ENCODE results near the gene MINPP1.
A peak's percentile ranks its signal among the peaks of the same experiment; 100 is the strongest.
"Not testable (repeated sequence)": the region's sequence is repeated elsewhere in the genome, so short reads cannot be mapped to it uniquely, and the experiment has no call there.

Gene MINPP1, protein sequence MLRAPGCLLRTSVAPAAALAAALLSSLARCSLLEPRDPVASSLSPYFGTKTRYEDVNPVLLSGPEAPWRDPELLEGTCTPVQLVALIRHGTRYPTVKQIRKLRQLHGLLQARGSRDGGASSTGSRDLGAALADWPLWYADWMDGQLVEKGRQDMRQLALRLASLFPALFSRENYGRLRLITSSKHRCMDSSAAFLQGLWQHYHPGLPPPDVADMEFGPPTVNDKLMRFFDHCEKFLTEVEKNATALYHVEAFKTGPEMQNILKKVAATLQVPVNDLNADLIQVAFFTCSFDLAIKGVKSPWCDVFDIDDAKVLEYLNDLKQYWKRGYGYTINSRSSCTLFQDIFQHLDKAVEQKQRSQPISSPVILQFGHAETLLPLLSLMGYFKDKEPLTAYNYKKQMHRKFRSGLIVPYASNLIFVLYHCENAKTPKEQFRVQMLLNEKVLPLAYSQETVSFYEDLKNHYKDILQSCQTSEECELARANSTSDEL

DNA sequence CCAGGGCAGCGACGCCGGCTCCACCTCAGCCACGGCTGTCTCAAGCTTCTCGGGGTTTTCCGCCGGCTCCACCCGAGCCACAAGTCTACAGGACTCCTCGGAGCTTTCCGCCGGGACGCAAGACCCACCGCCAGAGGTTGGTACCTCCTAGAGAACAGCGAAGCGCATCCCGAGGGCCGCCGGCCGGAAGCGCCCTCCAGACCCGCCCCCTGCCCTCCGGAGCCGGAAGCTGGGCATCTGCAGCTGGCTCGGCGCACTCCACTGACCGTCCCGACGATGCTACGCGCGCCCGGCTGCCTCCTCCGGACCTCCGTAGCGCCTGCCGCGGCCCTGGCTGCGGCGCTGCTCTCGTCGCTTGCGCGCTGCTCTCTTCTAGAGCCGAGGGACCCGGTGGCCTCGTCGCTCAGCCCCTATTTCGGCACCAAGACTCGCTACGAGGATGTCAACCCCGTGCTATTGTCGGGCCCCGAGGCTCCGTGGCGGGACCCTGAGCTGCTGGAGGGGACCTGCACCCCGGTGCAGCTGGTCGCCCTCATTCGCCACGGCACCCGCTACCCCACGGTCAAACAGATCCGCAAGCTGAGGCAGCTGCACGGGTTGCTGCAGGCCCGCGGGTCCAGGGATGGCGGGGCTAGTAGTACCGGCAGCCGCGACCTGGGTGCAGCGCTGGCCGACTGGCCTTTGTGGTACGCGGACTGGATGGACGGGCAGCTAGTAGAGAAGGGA, at the start of gene MINPP1:
Gene MINPP1 (plus strand): TSS at position 254 of the 726 bp plus-strand sequence. CDS start 23 bp downstream, at position 277.
- FAIRE-seq, result no peak

DNA sequence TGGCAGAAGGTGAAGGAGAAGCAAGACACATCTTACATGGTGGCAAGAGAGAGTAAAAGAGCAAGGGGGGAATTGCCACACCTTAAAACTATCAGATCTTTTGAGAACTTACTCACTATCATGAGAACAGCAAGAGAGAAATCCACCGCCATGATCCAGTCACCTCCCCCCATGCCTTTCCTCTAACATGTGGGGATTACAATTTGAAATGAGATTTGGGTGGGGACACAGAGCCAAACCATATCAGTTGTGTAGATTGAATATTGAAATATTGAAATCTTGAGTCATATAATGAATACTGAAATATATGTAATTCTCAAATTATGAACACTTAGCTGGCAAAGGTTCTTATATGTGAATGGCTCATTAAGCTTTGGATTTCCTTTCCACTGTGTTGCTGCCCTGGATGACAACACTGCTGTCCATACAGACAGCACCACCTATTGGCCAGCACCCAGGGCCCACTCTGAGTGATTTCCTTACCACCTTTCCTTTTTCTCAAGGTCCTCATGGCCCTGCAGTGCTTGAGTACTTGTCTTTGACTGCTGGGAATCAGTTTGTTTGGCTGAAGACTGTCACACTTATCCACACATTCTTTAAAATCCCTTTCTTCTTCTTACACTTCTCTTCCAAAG, 48.0 kb upstream of the MINPP1 start:
- FAIRE-seq, result not testable (repeated sequence)

DNA sequence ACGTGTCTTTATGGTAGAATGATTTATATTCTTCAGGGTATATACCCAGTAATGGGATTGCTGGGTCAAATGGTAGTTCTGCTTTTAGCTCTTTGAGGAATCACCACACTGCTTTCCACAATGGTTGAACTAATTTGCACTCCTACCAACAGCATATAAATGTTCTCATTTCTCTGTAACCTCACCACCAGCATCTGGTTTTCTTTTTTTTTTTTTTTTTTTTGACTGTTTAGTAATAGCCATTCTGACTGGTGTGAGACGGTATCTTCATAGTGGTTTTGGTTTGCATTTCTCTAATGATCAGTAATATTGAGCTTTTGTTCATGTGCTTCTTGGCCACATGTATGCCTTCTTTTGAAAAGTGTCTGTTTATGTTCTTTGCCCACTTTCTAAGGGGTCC, 42.9 kb upstream of the MINPP1 start:
- FAIRE-seq, result not testable (repeated sequence)

DNA sequence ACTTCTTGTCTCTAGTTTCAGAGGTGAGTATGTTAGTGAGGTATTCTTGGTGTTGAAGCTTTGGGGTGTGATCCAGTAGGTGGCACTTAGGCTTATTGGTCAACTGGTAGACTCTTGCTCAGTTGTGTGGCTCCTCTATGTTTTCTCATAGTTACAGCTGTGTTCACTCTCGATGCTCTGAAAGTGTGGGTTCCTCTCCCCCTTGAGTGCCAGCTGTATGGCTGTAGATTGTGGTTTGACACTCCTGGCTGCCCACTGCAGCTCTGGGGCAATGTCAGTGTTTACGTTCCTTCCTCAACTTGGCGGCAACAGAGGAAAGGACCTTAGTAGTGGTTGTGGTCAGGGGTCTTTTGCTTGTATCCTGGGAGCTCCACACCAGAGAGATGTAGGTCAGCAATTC, 37.8 kb upstream of the MINPP1 start:
- not testable (repeated sequence) for FAIRE-seq

DNA sequence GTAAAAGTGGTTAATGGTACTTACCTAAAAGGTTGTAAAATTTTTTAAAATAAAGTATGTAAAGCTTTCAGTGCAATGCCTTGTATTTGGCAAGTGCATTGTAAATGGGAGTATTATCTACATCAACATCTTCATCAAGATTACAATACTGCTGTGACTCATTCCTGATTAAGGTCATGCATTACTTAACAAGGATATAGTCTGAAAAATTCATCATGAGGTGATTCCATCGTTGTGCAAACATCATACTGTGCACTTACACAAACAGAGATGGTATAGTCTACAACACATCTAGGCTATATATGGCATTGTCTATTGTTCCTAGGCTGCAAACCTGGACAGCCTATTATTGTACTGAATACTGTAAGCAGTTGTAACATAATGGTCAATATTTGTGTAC, 16.0 kb upstream of the MINPP1 start:
- FAIRE-seq, result peak; percentile 97

DNA sequence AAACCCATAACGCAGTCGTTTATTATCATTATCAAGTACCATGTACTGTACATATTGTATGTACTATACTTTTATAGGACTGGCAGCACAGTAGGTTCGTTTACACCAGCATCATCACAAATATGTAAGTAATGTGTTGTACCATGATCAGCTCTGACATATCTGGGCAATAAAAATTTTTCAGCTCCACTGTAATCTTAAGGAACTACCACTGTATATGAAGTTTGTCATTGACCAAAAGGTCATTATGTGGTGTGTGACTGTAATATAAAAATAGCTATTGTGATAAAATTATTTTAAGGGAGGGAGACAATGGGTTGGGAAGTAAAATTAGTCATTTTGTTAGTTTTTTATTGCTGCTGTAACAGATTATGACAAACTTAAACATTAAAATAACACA, 14.4 kb upstream of the MINPP1 start:
- FAIRE-seq, result not testable (repeated sequence)

DNA sequence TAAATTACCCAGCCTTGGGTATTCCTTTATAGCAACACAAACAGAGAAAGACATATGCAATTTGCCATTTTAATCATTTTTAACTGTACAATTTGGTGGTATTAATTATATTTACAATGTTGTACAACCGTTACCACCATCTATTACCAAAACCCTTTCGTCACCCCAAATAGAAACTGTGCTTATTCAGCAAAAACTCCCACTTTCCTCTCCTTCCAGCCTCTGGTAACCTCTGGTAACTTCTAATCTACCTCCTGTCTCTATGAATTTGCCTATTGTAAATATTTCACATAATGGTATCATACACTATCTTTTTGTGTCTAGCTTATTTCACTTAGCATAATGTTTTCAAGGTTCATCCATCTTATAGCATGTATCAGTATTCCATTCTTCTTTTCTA, 12.2 kb upstream of the MINPP1 start:
- not testable (repeated sequence) for FAIRE-seq

DNA sequence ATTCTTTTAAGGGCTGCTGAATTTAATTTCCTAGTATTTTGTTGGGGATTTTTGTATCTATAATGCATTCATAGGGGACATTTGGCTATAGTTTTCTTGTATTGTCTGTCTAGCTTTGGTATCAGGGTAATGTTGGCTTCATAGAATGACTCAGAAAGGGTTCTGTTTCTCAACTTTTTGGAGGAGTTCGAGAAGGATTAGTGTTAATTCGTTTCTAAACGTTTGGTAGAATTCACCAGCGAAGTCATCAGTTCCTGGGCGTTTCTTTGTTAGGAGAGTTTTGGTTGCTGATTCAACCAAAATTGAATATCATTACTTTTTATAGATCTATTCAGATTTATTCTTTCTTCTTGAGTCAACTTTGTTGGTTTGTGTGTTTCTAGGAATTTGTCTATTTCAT, 9.2 kb upstream of the MINPP1 start:
- FAIRE-seq, result not testable (repeated sequence)

DNA sequence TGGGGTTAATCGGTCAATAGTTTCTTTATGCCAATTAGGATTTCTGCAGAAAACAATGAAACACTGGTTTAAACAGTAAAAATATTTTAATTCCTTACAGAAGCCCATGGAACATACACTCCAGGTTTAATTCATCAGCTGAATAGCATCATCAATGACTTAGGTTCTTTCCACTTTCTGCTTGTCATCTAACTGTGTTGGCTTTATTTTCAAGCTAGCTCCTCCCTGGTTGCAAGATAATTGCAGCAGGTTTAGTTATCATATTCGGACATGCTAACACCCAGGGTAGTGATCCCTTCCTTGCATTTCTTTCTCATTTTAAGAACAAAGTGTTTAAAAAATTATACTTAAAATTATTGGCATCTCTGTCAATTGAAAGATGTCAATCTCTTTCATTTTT, 7.3 kb upstream of the MINPP1 start:
- FAIRE-seq, result peak; percentile 38

DNA sequence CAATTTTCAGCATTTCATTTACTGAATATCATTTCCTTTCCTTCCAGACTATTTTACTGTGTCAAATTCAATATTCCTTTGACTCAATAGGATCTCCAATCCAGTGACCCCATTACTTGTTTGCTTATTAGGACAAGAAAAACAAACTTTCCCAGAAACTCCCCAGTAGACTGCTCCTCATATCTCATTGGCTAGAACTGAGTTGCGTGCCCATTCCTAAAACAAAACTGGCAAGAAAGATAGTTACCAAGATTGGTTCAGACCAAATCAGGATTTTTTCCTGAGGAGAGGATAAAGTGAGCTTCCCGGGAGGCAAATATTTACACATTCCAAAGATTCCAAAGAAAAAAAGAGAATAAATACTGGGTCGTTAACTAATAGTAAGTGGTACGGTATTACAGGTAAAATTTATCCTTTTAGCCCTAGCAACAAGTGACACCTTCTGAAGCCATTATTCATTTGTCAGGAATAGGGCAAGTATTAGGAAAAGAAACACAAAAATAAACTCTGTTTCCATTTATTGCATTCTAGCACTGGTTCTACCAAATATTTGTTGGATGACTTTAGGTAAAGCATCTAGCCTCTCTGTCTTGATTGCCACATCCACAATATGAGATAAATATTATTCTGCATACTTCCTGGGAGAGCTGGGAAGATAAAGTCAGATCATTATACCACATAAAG, 6.4 kb upstream of the MINPP1 start:
- not testable (repeated sequence) for FAIRE-seq

DNA sequence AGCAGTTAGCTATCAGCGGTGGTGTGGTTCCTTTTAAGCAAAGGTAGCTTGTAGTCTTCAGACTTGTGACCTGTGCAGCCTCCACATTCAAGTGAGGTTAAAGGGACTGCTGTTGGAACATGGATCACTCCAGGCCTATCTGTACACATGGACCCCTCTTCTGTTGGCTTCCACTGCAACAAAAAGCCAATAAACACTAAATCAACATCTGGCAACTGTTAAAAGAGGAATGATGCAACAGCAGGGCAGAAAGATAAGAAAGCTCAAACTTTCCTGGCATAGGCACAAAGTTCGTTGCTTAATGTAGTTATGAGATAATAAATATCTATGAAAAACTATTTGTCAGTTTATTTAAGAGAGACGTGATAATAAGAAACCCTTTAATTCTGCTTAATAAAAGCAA, 4.0 kb upstream of the MINPP1 start:
- FAIRE-seq, result no peak

DNA sequence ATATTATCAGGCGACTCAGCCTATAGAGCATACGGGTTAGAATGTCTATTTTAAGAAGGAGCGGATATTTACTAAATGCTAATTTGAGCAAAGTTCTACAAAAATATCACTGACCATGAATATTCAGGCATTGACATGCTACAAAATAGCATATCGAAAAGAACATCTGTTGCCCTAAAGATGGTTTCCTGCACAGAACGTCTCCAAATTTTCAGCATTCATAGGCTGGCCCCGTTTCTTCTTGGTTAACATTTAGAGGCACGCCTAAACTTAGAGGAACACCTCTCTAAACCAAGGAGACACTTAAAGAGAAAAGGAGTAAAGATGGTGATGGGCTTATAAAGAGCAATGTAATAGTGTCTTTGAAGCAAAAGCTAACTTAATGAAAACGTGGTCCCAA, 1.3 kb upstream of the MINPP1 start:
- FAIRE-seq, result no peak

DNA sequence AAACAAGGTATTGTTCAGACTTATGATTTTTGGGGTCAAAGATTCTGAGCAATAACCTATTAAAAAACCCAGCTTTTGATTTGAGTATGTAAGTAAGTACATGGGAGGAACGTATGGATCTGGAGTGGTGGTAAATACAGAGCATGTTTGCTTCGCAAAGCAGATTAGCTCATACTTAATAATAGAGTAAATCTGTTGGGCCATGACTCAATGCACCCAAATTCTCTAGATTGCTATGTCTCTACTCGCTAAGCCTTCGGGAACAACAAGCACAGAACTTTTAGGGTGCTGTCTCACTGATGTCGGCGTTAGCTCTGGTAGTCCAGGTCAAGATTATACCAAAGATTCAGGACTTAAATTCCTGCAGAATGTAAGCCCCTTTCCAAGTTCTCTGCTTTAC, 807 bp upstream of the MINPP1 start:
- no peak for FAIRE-seq

DNA sequence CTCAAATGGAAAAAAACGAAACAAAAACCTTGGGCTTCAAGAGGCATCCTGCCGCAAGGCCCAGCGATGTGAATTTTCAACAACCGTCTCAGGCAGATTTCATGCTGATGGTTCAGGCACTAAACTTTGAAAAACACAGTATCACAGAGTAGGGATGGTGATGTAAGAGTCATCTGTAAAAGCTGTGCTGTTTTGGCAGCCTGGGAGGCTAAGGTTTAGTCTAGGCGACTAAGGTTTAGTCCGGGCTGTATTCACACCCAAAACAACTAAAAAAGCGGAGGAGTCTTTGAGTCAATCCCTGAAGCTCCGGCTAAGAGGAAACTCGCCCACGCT, 420 bp upstream of the MINPP1 start:
- no peak for FAIRE-seq

DNA sequence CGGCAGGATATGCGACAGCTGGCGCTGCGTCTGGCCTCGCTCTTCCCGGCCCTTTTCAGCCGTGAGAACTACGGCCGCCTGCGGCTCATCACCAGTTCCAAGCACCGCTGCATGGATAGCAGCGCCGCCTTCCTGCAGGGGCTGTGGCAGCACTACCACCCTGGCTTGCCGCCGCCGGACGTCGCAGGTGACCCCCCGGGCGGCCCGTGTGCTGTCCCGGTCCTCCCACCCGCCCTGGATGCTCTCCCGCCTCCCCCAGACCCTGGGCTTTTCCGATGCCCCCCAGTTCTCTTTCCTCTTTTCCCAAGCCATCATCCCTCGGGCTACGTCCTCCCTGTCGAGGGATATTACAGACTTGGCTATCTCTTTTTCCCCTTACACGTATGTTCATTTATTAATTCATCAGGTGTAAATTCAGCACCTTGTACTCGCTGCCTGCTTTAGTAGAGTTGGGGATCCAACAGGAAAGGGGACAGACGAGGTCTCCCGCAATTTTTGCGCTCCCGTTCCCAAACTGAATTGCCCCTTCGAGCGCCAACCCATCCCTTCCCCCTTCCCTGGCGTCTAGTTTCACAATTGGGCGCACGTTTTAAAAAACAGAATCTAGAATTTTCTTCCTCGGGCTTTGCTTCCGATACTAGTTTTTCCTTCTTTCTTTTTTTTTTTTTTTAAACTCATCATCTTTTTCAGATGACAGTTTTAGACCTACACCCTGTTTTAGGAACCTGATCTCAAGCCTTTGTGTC, 846 bp downstream of the MINPP1 start:
- FAIRE-seq, result no peak

DNA sequence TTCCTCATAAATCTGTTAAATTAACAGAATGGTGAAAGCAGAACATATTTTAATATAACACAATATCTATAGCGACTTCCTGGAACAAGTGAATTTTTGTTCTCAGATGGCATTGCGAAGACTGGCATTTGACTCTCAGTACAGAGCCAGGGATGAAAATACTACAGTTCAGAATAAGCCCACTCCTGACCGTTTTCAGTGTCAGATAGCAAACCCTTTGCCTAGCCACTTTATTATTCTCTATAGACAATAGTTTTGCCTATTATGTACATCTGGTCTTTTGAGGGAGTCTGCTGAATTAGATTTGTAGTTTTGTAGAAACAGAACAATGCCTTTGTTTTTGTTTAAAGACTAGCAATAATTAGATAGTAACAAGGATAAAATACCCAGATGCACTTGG, 2.3 kb downstream of the MINPP1 start:
- FAIRE-seq, result no peak

DNA sequence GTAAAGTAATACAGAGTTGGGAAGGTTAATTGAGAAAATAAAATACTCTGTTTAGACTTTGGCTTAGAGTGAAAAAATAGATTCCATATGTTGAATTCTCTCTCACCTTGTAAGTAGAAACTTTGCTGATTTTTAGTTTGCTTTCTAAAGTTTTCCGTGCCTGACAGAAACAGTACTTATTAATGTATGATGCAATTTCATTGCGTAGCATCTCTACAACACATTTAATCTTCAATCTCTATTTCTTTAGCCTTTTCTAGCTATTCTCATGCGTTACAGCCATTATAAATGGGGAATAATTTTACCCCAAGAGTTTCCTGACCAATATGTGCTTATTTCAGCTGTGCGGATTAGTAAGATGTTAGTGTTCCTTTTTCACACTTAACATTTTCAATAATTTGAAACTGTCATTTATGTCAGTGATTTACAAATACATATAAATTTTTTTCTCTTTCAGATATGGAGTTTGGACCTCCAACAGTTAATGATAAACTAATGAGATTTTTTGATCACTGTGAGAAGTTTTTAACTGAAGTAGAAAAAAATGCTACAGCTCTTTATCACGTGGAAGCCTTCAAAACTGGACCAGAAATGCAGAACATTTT, 3.3 kb downstream of the MINPP1 start:
- FAIRE-seq, result no peak

DNA sequence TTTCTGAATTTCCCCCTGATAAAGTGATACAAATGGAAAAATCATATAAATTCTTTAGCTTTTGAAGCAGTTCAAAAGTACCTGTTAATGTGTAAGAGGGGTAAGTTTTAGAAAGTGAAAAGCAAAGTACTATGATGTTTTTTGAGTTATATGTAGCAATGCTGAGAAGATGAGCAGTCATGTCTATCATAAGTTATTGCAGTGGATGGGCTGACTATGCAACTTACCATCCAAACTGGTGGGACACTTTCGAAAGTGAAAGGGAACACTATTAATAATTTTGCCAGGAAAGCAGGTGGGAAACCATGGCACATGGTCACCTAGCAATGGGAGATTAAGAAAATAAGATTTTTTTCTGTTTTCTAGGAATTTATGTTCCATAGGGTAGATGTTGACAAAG, 4.1 kb downstream of the MINPP1 start:
- FAIRE-seq, result no peak

DNA sequence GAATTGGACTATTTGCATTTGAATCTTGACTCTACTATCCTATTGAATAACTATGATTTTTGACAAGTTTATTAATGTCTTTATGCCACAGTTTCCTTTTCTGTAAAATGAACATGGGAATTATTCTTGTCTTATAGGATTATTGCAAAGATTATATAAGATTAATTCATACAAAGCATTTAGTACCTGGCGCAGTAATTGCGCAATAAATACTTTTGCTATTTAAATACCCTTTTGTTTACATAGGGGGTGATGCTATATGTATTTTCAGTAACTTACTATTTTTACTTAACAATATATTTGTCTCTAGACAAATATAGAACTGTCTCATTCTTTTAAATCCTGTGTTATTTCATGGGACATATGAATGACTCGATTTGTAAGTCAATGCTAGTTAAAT, 5.3 kb downstream of the MINPP1 start:
- no peak for FAIRE-seq

DNA sequence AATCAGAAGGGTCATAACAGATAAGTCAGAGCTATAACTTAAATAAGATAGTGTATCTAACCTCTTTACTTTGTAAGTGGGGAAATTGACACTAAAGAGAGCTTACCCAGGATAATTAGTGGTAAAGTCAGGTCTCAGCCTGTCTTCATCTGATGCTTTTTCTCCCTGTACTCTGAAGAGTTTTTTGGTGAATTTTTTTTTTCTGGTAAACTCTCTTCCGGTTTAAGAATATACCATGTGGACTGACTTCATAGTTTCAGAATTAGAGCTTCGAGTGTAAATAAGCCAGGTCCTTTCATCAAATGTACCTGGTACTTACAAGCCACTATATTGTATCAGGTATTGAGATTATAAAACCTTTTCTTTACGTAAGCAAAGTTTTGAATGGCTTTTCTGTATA, 6.8 kb downstream of the MINPP1 start:
- FAIRE-seq, result no peak

DNA sequence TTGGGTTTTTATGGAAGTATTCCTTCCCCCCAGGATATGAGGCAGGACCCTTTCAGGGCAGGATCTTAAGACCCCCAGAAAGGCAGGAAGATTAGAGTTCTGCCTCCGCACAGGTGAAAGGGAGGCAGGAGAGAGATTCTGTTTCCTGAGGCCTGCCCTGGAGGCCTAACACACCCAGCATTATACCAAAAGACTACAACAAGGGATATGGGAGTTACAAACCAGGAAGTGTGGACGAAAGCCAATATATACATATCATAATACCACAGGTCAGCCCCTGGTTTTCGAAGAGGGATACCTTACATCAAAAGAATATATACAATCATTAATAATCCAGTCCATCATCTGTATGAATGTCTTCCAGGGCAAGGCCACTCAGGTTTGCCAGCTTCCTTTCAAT, 14.2 kb downstream of the MINPP1 start:
- no peak for FAIRE-seq

DNA sequence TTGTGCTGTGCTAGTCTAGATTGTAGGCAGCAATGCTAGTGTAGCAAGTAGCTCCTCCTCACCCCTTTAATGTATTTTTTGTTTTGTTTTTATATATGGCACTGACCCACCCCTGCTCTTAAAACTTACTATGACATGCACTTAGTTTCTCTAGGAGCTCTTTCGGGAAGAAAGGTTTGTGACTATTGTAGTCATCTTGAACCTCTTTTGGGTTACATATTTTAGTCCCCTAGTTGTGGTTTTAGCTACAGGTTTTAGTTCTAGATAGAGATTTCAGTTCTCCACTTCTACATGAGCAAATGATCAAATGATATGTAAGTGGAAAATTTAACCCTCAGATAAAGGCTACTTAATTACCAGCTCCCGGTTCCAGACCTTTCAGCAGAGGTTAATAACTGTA, 14.9 kb downstream of the MINPP1 start:
- no peak for FAIRE-seq

All from colon (tissue), 2 donors.